IPS DF 4.7 (cell line): Measurements from ENCODE around the gene DAZAP2.

Experiments
- DNase-seq: peaks from one replicate; pipeline ENCODE4 v3.0.0-alpha.2; 2013; ENCODE audit warnings: low spot score; ENCODE audit errors: extremely low read depth

The DAZAP2 gene

GRCh38 chr12:51238510-51239334 is at the start of gene DAZAP2:
DAZAP2 (plus strand) TSS chr12:51238826; CDS start chr12:51238908, 82 bp downstream.
- peak; percentile 85 for DNase-seq

GRCh38 chr12:51189790-51190355 is 48.8 kb upstream of the DAZAP2 start:
- no peak for DNase-seq

GRCh38 chr12:51190820-51191219 is 47.8 kb upstream of the DAZAP2 start:
- DNase-seq, result no peak

GRCh38 chr12:51191516-51192283 is 46.9 kb upstream of the DAZAP2 start:
- no peak for DNase-seq

- no peak for DNase-seq
These were observed 46.3 kb upstream of the DAZAP2 start for GRCh38 chr12:51192284-51192671.

- no peak for DNase-seq
These were observed 42.8 kb upstream of the DAZAP2 start for GRCh38 chr12:51195841-51196240.

GRCh38 chr12:51196547-51196946 is 42.1 kb upstream of the DAZAP2 start:
- DNase-seq, result no peak

- DNase-seq, result no peak
These were observed 40.7 kb upstream of the DAZAP2 start for GRCh38 chr12:51197736-51198567.

GRCh38 chr12:51198568-51199365 is 39.9 kb upstream of the DAZAP2 start:
- no peak for DNase-seq

- DNase-seq, result no peak
These were observed 39.2 kb upstream of the DAZAP2 start for GRCh38 chr12:51199366-51199945.

- no peak for DNase-seq
These were observed 38.5 kb upstream of the DAZAP2 start for GRCh38 chr12:51200156-51200555.

GRCh38 chr12:51200806-51201205 is 37.8 kb upstream of the DAZAP2 start:
- DNase-seq, result no peak

GRCh38 chr12:51202718-51203117 is 35.9 kb upstream of the DAZAP2 start:
- no peak for DNase-seq

- no peak for DNase-seq
These were observed 33.3 kb upstream of the DAZAP2 start for GRCh38 chr12:51205350-51205749.

GRCh38 chr12:51208016-51208660 is 30.5 kb upstream of the DAZAP2 start:
- no peak for DNase-seq

GRCh38 chr12:51209259-51209658 is 29.4 kb upstream of the DAZAP2 start:
- DNase-seq, result no peak

- no peak for DNase-seq
These were observed 27.8 kb upstream of the DAZAP2 start for GRCh38 chr12:51210690-51211395.

- DNase-seq, result no peak
These were observed 23.7 kb upstream of the DAZAP2 start for GRCh38 chr12:51214895-51215294.

- DNase-seq, result no peak
These were observed 22.0 kb upstream of the DAZAP2 start for GRCh38 chr12:51216642-51217041.
